ENCODE measurements around the gene DSTN.
"Not testable (repeated sequence)": the region's sequence is repeated elsewhere in the genome, so short reads cannot be mapped to it uniquely, and the experiment has no call there.

Gene DSTN

DNA sequence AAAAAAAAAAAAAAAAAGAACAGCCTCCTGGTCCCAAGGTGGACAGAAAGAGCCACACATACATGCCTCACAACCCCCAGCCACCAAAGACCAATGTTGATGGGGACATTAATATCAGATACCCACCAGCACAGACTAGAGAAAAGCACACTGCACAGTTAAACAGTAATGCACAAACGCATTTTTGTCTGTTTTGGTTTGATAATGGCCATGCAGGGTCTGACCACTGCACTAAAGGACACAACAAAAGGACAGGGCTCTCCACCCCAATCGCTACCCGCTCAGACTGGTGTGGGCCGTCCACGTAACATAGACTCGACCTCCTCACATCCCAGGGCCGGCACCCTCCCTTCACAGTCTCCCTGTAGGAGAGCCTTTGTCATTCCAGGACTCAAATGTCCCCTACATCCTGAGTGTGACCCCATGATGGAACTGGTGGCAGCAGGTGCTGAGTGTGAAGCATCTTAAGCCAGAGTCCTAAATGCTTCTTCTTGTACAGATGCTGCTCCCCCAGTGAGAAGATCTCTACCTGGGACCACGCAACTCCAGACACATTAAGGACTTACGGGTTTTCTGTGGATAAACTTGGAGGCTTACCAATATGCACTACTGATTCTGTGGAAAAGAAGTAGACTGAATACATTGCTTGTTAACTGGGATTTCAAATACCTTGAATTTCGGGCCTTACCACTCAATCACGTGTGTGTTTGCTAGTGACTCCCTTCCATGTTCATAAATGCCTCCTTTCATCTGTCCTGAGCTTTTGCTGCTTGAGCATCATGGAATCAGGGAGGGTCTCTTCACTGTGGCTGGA, 84.2 kb downstream of the DSTN start:
- no peak for DNase-seq

DNA sequence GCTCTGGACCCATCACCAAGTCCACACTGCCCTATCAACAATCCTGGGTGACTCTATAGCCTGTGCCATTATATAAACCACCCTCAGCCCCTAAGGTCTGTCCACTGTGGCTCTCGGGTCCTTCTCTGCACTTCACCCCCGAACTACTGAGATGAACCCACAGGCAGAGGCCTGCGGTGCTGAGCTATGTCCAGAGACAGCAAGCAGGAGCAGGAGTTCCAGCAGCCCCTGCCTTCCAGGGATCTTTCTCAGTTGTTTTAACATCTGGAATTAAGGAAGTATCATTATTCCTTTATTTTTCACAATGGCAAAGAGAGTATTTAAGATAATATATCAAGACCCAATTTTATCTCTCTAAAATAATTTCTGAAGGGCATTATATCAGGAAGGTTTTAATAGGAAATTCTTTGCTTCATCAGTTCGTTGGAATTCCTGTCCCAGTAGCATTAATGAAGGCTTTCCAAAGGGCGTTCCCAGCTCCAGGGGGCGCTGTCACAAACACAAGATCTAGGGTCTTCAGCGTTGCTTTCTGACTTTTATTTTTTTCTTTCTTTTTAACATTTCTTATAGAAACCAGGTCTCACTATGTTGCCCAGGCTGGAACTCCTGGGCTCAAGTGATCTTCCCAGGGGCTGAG, 84.9 kb downstream of the DSTN start:
- DNase-seq, result no peak

GRCh38 chr20:17655286-17655651, 85.4 kb downstream of the DSTN start:
- DNase-seq, result no peak

- DNase-seq, result no peak
Measured at GRCh38 chr20:17655865-17656479, 86.1 kb downstream of the DSTN start.

DNA sequence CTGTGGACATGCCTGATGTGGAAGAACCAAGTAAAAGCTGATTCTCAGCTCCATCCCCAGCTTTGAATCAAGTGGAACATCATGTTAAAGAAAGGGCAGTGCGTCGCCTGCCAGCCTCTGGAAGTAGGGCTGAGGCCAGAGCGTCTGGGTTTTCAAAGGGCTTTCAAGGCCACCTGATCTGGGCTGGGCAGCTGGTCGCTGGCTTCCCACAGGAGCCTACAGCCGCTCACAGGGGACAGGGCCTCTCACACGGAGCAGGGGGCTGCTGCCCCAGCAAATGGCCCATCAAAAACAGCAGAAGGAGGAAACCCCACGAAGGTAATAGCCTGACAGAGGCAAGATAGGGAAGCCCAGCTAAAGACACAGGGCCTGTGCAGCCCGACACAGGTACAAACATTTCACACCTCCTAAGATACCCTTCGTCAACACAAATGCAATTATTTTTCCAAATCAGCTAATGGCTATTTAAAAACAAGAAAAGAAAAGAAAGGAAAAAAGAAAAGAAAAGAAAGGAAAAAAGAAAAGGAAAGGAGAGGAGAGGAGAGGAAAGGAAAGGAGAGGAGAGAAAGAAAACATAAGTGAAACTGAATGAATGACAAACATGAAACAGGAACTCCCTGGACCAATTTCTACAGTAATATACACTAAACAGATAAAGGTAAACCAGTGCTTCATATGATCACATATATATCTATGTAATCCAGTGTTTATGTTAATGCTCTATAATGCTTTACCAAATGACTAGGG, 87.4 kb downstream of the DSTN start:
- DNase-seq, result no peak

DNA sequence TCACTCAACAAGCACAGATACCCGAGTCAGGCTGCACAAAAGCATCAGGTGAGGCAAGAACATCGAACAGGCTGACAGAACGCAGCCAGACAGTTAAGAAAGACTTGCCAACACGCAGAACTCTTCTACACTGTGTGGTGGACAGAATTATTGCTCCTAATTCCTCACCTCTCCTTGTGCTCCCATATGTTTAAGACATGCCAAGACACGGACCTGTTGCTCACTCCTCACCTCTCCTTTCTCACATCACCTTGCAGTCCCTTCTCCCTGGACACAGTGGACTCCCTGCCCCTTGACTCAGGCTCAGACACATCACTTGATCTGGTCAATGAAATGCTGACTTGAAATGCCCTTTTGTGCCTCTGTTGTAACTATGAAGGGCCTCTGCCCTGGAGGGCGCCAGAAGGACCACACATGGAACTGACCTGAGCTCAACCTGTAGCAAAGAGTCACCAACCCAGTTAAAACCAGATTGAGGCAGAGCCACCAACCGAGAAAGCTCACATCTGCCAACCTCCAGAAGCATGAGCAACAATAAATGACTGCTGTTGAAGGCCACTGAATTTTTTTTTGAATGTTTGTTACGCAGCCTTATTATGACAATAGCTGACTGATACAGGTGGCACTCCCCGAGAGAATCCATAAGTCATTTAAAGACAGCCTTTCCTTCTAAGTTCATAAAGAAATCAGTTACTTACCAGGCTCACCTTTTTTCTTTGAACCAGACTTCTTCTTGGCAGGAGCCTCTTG, 88.2 kb downstream of the DSTN start:
- no peak for DNase-seq

DNA sequence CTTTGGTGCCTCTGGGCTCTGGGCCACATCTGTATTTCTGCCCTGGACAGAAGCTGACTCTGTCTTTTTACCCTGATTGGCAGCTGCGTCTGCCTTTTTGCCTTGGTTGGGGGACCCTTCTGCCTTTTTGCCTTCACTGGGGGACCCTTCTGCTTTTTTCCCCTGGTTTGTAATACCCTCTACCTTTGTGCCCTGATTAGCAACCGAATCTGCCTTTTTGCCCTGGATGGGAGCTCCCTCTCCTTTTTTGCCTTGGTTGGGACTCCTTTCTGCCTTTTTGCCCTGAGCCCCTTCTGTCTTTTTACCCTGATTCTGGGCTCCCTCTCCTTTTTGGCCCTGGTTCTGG, 88.7 kb downstream of the DSTN start:
- no peak for DNase-seq

DNA sequence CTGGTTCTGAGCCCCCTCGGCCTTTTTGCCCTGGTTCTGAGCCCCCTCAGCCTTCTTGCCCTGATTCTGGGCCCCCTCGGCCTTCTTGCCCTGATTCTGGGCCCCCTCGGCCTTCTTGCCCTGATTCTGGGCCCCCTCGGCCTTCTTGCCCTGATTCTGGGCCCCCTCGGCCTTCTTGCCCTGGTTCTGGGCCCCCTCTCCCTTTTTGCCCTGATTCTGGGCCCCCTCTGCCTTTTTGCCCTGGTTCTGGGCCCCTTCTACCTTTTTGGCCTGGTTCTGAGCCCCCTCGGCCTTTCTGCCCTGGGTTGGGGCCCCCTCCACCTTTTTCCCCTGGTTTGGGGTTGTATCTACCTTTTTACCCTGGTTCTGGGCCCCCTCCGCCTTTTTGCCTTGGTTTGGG, 89.5 kb downstream of the DSTN start:
- DNase-seq, result not testable (repeated sequence)
